ENCODE results near the gene USO1.
"Not testable (repeated sequence)": the region's sequence is repeated elsewhere in the genome, so short reads cannot be mapped to it uniquely, and the experiment has no call there.

The USO1 gene

DNA sequence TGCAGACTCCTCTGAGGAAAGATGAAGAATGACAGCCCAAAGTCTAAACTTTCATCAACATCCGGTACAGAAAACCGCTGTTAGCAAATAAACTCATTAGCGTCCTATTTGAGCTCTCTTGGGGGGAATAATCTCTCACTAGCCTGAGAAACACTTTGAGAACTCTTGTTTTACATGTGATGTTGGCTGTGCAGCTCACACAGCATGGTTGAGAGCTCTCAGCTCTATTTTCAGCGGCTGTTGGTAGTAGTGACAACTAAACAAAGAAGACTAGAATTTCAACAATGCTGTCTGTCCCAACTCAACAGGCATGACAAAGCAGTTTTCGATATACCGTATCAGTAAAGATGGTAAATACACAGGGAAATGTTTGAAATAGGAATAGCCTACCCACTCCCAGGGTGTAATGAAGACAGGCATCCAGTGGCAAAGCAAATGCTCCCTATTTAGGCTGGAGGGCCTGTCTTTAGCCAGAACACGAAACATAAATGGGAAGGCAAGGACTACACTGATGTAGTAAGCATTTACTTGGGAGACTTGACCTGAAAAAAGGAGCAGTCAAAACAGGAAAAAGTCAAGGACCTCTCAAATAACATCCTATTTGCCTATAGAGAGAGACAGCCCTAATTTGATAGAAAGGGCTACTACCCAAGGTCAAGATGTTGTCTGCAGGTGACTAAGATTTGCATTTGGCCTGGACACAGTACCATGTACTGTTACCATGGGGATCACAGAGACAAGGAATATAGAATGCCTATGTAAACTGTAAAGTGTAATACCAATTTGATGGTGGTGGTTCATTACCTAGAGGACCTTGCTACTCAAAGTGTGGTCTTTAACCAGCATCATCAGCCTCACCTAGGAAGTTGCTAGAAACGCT, 117.5 kb downstream of the USO1 start:
- in situ Hi-C loops (cut with HindIII; ENCODE audit: low sequenced_read_pairs), result no loop called here

DNA sequence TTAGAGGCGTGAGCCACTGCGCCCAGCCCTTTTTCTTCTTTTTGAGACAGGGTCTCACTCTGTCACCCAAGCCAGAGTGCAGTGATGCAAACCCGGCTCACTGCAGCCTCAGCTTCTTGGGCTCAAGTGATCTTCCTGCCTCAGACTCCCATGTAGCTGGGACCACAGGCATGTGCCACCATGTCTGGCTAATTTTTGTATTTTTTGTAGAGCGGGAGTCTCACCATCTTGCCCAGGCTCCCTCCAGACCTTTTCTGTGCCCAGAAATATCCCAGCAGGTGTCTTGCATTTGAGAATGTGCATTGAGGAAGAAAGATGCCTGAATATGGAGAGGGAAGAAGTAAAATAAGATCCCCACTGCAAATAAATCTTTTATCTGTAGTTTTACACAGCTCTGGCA, 119.2 kb downstream of the USO1 start:
- in situ Hi-C loops (cut with HindIII; ENCODE audit: low sequenced_read_pairs), result no loop called here

GRCh38 chr4:75844151-75844662, 119.8 kb downstream of the USO1 start:
- in situ Hi-C loops (cut with HindIII; ENCODE audit: low sequenced_read_pairs), result no loop called here

GRCh38 chr4:75845992-75846391, 121.6 kb downstream of the USO1 start:
- in situ Hi-C loops (cut with HindIII; ENCODE audit: low sequenced_read_pairs), result no loop called here

DNA sequence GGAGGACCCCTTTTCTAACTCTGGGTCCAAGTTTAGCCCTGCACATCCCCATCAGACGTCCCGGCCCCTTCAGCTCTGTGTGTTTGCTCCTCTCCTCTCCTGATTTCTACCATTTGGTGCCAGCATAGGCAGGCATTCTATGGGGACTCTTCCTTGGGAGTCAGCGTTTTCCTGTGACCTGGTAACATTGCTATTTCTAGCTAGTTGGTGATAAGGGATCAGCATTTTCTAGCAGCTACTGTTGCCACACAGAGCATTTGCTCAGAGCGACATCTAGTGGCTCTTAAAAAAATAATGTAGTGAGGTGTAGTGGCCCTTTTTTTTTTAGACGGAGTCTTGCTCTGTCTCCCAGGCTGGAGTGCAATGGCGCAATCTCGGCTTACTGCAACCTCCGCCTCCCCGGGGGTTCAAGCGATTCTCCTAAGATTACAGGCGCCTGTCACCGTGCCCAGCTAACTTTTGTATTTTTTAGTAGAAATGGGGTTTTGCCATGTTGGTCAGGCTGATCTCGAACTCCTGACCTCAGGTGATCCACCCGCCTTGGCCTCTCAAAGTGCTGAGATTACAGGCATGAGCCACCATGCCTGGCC, 123.9 kb downstream of the USO1 start:
- in situ Hi-C loops (cut with HindIII; ENCODE audit: low sequenced_read_pairs), result not testable (repeated sequence)

- in situ Hi-C loops (cut with HindIII; ENCODE audit: low sequenced_read_pairs), result no loop called here
These were observed 124.5 kb downstream of the USO1 start for GRCh38 chr4:75848891-75849290.

- in situ Hi-C loops (cut with HindIII; ENCODE audit: low sequenced_read_pairs), result no loop called here
These were observed 125.1 kb downstream of the USO1 start for GRCh38 chr4:75849461-75849860.

GRCh38 chr4:75858721-75859120, 134.3 kb downstream of the USO1 start:
- in situ Hi-C loops (cut with HindIII; ENCODE audit: low sequenced_read_pairs), result no loop called here

DNA sequence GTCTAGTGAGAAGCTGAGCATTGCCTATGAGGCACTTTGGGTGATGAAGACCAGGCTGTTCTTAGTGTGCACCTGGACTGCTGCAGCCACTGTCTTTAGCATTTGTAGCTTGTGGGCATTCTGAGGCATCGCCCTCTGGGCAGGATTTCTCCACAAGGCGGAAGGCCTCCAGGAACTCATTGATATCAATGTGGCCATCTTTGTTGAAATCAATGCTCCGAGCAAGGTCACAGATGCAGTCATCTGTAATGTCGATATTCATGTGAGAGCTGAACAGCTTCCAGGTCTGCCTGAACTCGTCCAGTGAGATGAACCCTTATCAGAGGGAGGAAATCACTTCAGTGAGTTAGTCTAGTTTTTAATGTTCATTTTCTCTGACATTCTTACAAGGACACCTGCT, 136.2 kb downstream of the USO1 start:
- in situ Hi-C loops (cut with HindIII; ENCODE audit: low sequenced_read_pairs), result no loop called here

Data from DLD1 (cell line).